ENCODE data around the gene SMIM43.

DNA sequence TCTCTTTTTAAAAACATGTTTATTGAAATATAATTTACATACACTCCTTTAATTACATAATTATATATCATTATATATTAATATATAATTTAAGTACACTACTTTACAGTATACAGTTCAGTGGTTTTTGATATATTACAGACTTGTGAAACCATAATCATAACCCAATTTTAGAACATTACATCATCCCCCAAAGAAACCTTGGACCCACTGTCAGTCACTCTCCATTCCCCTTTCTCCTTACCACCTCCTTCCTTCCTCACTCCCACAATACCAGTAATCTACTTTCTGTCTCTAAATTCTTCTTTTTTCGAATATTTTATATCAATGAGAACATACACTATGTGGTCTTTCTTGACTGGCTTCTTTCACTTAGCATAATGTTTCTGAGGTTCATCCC lies 18.2 kb upstream of the SMIM43 start:
- TF ChIP-seq NFIC (IDR thresholded peaks at IDR 0.05; ENCODE audit: borderline replicate concordance), result no peak
- TF ChIP-seq, protein P1, sequence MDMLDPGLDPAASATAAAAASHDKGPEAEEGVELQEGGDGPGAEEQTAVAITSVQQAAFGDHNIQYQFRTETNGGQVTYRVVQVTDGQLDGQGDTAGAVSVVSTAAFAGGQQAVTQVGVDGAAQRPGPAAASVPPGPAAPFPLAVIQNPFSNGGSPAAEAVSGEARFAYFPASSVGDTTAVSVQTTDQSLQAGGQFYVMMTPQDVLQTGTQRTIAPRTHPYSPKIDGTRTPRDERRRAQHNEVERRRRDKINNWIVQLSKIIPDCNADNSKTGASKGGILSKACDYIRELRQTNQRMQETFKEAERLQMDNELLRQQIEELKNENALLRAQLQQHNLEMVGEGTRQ (IDR thresholded peaks at IDR 0.05; ENCODE audit: borderline replicate concordance, low read depth, low read length), result no peak
- TF ChIP-seq REST (IDR thresholded peaks at IDR 0.05; ENCODE audit: low read depth, low read length), result no peak
- TF ChIP-seq, protein P2, sequence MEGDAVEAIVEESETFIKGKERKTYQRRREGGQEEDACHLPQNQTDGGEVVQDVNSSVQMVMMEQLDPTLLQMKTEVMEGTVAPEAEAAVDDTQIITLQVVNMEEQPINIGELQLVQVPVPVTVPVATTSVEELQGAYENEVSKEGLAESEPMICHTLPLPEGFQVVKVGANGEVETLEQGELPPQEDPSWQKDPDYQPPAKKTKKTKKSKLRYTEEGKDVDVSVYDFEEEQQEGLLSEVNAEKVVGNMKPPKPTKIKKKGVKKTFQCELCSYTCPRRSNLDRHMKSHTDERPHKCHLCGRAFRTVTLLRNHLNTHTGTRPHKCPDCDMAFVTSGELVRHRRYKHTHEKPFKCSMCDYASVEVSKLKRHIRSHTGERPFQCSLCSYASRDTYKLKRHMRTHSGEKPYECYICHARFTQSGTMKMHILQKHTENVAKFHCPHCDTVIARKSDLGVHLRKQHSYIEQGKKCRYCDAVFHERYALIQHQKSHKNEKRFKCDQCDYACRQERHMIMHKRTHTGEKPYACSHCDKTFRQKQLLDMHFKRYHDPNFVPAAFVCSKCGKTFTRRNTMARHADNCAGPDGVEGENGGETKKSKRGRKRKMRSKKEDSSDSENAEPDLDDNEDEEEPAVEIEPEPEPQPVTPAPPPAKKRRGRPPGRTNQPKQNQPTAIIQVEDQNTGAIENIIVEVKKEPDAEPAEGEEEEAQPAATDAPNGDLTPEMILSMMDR (IDR thresholded peaks at IDR 0.05), result no peak

Measured in SK-N-SH (cell line).